Body of pancreas (tissue), 4 donors: Measurements from ENCODE around the gene ODAD4.

Source experiments
- CTCF ChIP-seq, 7 experiments: fragments of 450-650 bp in 4 of 7; fragments of 200-600 bp in 3 of 7; sonication (generic) in 3 of 7; IDR thresholded peaks; one replicate each; pipeline ENCODE4 v1.5.1; 2016 to 2019; ENCODE audit warnings: antibody characterized with exemption in 7 of 7
- POLR2A ChIP-seq, 3 donors: fragments of 450-650 bp; IDR thresholded peaks; one replicate each; pipeline ENCODE4 v1.6.1; 2016; ENCODE audit warnings: antibody characterized with exemption in 3 of 3, mild to moderate bottlenecking in 2 of 3

- TF ChIP-seq POLR2A (IDR thresholded peaks at IDR 0.05) = no peak
- TF ChIP-seq CTCF (IDR thresholded peaks at IDR 0.05) = no peak
Measured at GRCh38 chr17:41943492-41943891, 13.1 kb downstream of the ODAD4 start.
